Measurements from ENCODE around the gene FSTL4.
"Not testable (repeated sequence)": the region's sequence is repeated elsewhere in the genome, so short reads cannot be mapped to it uniquely, and the experiment has no call there.

The FSTL4 gene

DNA sequence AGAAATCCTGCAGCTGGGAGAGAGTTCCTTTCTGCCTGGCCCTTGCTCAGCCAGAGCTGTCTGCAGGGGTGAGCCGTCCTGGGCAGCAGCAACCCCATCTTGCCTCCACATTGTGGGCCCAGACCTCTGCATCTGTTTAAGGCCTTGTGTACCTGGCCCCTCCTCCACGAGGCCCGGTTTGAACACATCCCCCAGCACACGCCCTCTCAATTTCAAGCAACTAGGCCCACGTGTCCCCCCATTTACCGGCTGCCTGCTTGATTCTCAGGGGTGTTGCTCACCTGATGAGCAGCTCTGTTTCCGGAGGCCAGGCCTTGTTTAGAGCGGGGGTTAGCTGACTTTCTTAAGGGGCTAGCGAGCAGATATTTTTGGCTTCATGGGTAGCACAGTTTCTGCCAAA is 378.7 kb downstream of the FSTL4 start:
- no peak for DNase-seq

DNA sequence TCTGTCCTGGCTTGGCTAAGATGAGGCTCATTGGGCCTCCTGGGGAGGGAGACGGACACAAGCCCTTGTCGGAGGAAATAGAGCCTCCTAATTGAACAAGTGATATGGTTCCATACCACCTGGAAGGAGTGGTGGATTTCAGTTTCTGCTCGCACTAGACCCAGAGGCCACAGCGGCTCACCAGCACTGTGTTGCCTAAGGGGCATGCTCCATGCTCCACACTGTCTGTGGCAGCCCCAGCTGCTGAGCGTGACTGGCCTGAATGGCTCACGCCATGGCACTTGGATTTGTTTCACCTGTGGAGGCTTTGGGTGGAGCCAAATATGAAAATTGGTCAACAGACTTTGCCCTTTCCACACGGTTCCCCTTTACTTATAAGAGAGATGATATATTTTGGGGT is 379.4 kb downstream of the FSTL4 start:
- DNase-seq, result no peak

DNA sequence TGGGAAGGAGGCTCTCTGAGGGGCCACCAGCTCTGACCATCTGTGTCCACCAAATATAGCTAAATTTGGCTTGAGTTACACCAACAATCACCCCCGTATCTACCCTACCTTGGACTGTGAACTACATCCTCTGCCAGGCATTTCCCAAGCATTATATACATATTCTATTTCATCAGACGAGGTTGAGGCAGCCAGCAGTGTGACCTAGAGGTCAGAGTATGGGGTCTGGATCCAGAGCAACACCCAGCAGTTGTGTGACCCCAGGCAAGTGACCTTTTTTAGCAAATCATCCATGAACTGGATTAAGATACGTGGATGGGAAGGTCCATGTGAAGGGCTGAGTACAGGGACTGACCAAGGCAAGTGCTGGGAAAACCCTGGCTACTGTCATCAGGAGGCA is 379.9 kb downstream of the FSTL4 start:
- no peak for DNase-seq

DNA sequence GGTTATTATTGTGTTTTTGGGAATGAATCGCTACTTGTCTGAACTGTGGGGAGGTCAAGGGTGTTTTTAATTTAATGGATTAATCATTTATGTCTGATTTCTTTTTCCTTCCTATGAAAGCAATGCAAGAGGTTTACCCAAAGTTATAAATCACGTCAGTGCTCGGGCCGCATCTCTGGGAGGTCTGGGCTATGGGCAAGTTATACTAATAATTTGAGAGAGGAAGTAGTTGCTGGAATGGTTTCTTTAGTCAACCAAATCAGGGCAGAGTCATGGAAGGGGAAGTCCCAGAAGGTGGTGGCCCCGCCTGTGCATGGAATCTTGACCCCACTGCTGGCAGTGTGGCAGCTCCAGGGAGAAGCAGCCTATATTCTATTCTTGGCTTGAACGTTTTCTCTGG is 380.3 kb downstream of the FSTL4 start:
- DNase-seq, result no peak

DNA sequence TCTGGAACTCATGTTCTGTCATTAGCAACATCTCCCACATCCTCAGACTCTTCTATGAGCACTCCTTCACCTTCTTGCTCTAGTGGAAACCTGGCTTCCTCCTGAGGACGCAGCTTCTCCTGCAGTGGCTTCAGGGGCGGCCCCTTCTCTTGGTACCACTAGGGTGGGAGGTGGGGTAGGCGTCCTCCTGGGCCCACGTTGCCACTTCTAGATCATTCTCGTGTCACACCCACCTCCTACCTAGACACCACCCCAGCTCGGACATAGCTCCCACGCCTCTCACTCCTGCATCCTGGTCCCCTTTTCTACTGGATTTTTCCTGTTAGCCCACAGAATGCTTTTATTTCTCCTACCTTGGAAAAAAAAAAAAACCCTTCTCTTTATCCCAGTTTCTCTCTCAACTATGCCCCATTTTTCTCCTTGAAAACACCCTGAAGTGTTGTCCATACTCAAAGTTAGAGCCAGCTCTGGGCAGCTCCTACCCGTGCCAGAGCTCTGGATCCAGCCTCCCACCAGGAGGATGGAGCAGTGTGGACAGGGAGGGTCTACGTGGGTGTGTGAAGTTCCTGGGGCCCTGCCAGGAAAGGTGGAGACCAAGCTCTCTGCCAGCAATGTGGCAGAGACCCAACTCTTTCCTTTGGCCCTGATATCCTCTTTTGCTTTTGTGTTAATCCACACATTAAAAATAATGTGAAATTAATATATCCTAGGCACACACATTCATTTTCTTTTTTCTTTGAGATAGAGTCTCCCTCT is 381.3 kb downstream of the FSTL4 start:
- DNase-seq, result no peak

DNA sequence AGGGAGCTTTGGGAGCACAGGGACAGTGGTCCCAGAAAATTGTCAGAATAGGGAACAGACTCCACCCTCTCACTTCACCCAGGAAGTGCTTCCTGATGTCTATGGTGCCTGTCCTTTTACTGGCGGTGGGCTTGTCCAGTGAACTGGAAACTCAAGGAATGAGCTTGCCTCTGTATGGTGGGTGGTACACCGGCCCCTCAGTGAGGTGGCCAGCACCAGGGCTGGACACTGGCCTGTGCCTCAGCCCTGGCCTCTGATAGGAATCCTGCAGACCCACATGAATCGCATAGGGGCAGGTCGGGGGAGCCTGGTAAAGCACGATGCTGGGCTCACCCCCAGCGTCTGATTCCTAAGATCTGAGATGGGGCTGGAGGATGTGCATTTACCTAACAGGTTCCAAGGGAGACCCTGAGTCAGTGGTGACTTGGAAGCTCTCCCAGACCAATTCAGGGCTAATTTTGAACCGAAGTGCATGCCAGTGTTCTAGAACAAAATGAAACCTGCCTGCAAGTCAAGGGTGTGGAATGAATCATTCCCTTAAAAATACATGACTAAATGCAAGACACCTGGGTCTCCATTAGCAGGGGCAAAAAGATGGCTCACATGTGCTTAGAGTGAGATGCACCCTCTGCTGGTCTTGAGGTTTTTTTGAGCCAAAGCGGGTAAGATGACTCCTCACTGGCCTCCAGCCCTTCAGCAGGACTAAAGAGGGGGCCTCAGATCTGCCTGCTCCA is 382.2 kb downstream of the FSTL4 start:
- no peak for DNase-seq

DNA sequence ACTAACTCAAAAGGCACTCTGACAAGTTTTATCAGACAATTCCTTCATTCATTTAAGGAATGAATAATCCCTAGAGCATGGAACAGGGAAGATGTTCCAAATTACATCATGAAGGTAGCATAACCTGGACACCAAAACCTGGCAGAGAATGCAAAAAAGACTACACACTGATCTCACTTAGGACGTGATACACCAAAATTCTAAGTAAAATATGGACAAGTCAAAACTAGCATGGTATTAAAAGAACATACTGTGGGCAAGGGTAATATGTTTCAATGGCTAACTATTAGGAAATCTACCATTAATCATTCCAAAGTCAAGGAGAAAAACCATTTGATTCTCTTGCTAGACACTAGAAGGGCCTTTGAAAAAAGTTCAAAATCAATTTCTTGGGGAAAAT is 384.0 kb downstream of the FSTL4 start:
- no peak for DNase-seq

DNA sequence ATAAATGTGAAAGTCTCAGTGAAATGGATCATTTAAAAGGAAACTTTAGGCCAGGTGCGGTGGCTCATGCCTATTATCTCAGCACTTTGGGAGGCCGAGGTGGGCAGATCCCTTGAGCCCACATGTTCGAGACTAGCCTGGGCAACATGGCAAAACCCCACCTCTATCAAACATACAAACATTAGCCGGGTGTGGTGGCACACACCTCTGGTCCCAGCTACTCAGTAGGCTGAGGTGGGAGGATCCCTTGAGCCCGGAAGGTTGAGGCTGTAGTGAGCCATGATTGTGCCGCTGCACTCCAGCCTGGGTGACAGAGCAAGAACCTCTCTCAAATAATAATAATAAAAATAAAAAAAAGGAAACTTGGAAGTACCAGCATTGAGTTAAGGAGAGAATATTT is 384.4 kb downstream of the FSTL4 start:
- DNase-seq, result no peak

DNA sequence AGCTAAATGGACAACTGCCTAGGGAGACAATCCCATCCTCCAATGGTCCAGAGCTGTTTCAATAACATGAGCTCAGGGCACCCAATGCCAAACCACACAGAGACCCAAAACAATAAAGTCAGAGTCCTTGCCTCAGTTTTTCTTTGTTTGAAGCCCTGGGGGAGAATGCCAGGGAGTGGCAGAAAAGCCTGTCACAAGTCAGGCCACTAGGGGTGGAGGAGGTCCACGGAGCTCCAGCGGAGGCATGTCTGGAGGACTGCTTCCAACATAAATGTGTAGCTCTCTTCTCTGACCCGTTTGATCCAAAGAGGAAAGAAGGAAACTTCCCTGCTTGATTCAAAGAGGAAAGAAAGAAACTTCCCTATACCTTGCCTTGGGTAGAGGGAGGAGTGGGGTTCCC is 385.3 kb downstream of the FSTL4 start:
- no peak for DNase-seq

DNA sequence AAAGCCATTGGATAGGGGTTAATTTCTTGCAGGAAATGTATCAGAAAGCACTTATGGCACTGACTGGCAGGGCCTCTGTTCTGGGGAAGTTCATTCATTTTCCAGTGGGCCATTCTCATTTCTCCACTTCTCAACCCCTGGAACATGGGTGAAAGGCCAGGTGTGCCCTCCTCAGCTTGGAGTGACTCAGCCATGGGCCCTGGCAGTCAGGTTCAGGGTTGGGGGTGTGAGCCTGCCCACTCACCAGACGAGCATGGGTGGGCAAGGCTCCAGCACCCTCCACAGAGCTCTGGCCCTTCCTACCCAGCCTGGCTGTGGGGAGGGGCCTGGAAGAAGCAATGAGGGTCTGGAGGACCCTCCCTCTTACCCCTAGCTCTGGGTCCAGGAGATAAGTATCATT is 386.2 kb downstream of the FSTL4 start:
- no peak for DNase-seq

DNA sequence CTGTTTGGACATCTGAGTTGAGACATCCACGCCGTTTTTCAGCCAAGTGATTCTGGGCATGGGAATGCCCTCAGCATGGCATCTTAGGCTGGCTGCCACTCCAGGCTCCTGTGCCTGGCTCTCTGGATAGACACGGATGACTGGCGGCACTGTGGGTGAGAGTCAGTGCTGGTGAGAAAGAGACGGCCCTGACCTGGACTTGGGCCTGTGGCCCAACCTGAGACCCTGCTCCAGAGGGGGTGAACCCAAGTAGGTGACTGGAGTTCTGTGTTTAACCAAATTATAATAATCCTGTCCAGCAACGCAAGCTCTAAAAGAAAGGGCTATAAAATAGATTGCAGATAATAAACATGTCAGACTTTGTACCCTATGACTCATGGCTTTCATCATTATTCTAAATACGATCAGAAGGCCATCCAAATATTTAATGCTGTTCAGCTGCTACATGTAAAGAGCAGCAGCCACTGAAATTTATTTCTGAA is 386.6 kb downstream of the FSTL4 start:
- no peak for DNase-seq

DNA sequence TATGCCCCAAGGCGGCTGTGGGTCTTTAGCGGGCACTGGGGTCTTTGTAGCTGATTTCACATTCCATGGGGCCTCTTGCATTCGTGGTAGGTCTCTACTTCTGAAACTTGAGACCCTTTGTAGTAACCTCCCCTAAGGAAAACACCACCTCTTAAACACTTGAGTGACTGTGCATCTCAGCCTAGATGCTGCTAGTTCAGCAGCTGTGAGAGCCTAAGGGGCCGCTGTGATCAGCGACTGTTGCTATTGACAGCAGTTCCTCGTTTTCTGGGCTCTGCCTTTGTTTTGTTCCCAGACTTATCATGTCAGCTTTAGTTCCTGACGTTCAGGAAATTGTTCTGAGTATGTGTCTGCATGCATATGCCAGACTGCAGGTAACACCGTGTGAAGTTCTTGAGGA is 389.4 kb downstream of the FSTL4 start:
- no peak for DNase-seq

DNA sequence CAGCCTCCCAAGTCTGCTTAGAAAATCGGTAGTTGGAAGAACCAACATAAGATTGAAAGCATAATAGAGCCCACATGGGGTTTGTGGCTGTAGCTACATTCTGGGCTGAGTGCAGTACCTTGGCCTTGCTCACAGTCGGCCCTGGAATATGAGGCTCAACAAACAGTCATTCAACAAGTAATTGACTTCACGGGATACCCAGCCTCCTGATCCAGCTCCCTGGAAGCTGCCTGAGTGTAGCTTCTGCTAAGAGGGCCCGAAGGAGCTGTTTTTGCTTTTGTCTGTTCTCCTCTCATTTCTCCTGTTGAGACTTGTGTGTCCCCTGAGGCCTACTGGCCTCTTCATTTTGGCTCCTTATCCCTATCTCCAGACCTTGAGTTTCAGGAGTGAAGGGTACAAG is 389.8 kb downstream of the FSTL4 start:
- no peak for DNase-seq

DNA sequence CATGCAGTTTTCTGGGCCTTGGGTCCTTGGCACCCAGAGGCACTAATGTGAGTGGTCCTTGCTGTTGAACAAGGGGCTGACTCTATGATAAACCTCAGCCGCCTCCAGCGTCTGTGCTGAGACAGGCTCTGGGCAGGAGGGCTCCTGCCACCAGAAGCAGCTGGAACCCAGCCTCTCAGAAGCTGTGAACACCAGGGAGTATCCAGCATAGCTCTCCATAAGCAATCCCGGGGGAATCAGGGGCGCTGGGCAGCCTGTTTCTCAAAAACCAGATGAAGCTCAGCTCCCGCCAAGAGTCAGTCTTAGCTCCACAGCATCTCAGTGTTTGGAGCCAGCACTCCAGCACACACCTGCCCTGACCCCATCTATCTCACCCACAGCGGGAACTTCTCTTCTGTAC is 390.3 kb downstream of the FSTL4 start:
- no peak for DNase-seq

DNA sequence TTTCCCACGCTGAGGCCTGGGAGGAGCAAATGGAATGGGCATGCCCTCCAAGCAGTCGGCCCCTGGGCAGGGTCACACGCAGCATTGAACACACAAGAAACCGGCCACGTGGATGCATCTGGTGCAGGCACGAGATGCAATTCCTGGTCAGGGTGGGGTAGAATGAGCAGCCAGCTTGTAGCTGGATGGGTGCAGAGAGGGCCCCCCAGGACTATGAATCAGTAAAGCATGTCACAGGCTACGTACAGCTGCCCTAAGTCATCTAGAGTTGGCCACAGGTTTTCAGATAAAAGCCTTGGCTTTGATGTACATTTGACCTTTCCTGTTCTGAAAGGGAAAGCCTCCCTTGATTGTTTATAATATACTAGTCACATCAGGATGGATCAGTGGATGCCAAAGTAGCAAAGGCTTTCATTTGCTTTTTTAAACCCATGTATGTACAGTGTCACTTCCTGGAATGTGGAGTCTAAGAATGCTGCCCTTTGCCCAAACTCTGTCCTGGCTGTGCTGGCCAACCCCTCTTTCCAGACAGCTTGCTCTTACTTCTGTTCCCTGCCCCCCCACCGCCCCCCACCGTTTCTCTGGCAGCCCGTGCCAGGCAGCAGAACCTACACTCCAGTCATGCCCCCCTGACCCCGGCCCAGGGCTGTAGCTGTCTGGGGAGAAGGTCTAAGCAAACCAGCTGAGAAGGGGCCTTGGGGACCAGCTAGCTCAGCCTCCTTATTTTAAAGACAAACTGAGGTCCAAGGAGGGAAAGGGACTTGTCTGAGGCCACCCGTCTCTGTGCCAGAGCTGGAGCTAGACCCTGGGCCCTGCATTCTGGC is 391.3 kb downstream of the FSTL4 start:
- no peak for DNase-seq

DNA sequence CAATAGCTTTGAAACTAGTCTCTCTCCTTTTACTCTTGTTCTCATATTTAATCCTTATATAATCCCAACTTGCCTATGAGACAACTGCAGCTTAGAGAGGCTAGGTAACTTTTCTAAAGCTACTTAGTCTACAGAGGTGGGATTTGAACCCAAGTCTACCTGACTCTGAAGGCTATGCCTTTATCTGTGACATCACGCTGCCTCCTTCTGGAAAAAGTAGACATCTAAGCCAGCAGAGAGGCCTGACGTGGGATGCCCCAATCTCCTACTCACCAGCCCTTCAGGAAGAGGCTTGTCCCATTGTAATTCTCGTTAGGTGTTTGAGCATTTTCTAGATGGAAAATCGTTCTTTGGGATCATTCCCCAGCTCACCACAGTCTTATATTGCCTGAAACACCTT is 393.0 kb downstream of the FSTL4 start:
- no peak for DNase-seq

DNA sequence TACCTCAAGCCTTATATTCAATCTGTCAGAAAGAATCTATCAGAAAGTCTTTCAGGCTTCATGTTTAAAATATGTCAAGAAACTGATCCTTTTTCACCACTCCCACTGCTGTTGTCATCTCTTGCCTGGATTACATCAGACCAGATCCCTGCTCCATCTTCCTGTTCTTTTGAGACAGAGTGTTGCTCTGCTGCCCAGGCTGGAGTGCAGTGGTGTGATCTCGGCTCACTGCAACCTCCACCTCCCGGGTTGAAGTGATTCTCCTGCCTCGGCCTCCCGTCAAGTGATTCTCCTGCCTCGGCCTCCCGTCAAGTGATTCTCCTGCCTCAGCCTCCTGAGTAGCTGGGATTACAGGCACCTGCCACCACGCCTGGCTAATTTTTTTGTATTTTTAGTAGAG is 396.2 kb downstream of the FSTL4 start:
- not testable (repeated sequence) for DNase-seq

DNA sequence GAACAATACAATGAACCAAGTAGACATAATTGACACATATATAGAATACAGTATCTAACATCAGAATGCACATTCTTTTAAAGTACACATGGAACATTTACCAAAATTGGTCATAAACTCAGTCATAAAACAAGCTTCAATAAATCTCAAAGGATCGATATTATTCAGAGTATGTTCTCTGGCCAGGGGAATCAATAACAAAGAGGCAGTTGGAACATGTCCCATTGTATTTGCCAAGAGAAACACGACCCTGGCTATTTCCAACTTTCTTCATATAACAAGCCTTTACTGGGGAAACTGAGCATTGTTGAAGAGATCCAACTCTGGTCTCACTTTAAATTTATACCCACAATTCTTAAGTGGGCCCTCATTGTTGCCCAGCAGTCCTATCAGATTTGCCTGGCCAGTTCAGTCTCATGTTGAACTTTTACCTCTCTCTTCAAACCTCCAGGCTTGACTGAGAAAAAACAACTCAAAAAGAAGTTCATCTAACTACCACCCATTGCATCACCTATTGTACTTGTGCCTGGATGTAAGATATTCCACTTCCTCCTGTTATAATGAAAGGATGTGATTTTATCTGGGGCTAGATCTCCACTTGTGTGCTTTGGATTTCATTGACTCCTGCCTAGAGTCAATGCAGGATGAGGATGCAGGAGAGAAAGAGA is 398.1 kb downstream of the FSTL4 start:
- no peak for DNase-seq

DNA sequence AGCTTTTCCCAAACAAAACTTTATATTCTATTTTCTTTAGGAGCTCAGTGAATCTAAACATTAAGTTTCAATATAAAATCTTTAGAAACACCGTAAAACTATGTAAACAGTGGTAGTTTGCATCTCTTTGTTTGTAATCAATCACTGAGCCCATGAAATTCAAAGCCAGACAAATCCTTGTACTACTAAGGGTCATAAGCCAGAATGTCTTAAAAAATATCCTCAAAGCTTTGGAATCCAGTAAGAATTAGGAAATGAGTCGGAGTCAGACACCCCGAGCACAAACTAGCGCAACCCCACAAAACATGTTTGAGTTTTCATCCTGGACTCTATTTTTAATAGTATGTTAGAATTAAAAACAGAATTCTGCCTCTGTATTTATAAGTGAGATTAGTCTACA is 406.7 kb downstream of the FSTL4 start:
- DNase-seq, result no peak

DNA sequence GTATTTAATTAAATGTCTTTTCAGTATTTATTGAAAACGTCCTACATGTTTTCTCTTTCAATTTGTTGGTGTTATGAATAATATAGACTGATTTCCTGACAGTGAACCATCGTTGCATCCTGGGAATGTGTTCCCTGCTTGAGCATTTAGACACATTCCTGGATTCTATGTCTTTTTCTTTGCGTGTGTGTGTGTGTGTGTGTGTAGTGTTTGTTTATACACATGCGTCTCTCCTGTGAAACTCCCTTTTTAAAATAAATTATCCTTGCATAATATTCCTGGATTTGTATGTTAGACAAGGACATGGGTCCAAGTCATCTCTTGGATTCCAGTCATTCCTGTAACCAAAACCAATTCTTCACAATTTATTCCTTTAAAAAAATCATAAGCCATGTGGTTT is 407.1 kb downstream of the FSTL4 start:
- no peak for DNase-seq

DNA sequence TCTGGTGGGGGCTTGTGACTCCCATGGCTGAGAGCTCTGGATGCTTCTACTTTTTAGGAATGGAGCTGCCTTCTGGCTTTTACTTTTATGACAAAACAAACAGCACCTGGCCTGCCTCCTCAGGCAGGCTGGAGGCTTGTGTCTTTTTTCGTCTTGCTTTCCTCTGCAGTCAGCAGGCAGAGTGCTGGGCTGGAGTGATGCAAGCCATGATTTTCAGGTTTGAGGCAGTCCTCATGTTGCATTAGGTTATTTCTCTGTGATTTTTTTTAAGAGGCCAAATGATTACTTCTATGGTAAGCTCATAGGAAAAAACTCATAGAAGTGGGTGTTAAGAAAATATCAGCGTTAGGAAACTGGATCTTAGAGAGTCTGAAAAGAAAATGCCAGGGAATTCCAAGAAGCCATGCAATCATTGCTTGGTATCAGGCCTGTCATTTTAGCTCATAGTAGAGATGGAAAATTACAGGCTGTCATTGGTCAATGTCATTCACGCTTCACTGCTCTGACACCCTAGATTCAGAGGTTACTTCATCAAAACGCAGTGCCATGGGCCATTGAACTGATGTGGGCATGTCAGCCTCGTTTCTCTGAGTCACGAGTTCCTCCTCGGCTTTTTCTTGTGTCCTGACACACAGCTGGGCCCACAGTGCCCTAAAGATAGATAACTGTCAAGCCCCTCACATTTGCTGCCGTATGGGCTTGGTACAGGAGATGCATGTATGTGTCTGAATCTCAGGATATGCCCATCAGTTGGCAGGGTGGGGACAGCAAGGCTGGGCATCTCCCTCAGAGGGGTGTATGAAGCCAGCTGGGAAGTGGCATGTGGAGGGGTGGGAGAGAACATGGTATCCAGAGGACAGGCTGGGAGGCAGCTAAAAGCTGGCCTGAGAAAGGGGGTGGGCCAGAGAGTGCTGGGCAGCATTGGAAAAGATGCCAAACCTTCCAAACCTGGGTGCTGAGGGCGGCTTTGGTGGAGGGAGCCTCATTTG is 408.7 kb downstream of the FSTL4 start:
- DNase-seq, result no peak
